Measurements from ENCODE around the gene KLHDC8B. TPM values are rescaled to one million over a fixed set of nuclear protein-coding genes. Genes with fewer than 3 reads are reported as not detected.

The KLHDC8B gene
- total RNA-seq, 2 donors from 2014 or later = 41.1 to 77.4 TPM

DNA sequence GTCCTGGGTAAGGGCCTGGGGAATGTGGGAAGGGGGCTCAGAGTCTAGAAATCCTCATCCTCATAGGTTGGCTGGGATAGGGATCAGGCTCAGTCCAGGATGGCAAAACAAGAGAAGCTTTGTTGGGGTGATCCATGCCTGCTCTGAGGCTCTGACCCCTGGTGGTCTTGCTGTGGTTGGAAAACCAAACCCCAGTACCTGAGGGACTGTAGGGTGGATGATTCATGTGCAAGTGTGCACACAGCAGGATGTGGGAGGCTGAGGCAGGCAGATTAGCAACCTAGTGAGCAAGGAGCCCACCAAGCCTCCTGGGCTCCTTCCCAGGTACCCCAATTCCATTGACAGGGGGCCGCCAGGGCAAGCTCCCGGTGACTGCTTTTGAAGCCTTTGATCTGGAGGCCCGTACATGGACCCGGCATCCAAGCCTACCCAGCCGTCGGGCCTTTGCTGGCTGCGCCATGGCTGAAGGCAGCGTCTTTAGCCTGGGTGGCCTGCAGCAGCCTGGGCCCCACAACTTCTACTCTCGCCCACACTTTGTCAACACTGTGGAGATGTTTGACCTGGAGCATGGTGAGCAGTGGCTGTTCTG is 3.1 kb downstream of the KLHDC8B start:
- WGBS = 88% methylated on average over 9 of the region's 9 CpGs

DNA sequence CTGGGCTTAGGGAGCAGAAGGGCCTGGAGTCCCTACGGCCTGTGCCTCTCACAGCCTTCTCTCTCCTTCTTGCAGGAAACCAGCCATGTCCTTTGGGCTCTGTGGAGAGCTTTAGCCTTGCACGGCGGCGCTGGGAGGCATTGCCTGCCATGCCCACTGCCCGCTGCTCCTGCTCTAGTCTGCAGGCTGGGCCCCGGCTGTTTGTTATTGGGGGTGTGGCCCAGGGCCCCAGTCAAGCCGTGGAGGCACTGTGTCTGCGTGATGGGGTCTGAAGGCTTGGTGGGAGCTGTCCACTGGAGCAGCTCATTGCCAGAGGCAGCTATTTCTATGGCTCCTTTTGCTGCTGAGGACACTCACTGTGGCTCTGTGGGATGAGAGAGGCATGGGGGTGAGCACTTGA is 4.1 kb downstream of the KLHDC8B start:
- no peak for DNase-seq (ENCODE audit: low spot score)
- no peak overlapping the region for H3K27ac ChIP-seq
- no peak for TF ChIP-seq POLR2A (IDR thresholded peaks at IDR 0.05)
- no peak for TF ChIP-seq POLR2AphosphoS5 (IDR thresholded peaks at IDR 0.05)
- TF ChIP-seq, protein P1, sequence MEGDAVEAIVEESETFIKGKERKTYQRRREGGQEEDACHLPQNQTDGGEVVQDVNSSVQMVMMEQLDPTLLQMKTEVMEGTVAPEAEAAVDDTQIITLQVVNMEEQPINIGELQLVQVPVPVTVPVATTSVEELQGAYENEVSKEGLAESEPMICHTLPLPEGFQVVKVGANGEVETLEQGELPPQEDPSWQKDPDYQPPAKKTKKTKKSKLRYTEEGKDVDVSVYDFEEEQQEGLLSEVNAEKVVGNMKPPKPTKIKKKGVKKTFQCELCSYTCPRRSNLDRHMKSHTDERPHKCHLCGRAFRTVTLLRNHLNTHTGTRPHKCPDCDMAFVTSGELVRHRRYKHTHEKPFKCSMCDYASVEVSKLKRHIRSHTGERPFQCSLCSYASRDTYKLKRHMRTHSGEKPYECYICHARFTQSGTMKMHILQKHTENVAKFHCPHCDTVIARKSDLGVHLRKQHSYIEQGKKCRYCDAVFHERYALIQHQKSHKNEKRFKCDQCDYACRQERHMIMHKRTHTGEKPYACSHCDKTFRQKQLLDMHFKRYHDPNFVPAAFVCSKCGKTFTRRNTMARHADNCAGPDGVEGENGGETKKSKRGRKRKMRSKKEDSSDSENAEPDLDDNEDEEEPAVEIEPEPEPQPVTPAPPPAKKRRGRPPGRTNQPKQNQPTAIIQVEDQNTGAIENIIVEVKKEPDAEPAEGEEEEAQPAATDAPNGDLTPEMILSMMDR (IDR thresholded peaks at IDR 0.05) = no peak
- WGBS = 74% methylated on average over 8 of the region's 8 CpGs
- no peaks in the 10 kb centered on the region for H3K9me3 ChIP-seq
- peaks cover 13% of the 10 kb centered on the region for H3K4me1 ChIP-seq (replicated peaks)
- no peaks in the 10 kb centered on the region for H3K36me3 ChIP-seq
- intact Hi-C loops (cut with DNase I) = no loop called here
- no peaks in the 10 kb centered on the region for H3K27me3 ChIP-seq (replicated peaks; ENCODE audit: insufficient read depth)
- H3K4me3 ChIP-seq = no peak overlapping the region

More for the DNA sequence above, 3.1 kb downstream of the KLHDC8B start:
- TF ChIP-seq, protein P1 (IDR thresholded peaks at IDR 0.05) = no peak
- TF ChIP-seq POLR2AphosphoS5 (IDR thresholded peaks at IDR 0.05) = no peak
- no peak for TF ChIP-seq POLR2A (IDR thresholded peaks at IDR 0.05)
- Histone ChIP-seq H3K4me1 (replicated peaks) (peaks cover 13% of the 10 kb centered on the region), H3K27me3 (replicated peaks; ENCODE audit: insufficient read depth) (no peaks in the 10 kb centered on the region), H3K27ac (no peak overlapping the region), H3K36me3 (no peaks in the 10 kb centered on the region), H3K9me3 (no peaks in the 10 kb centered on the region), H3K4me3 (no peak overlapping the region)
- intact Hi-C loops (cut with DNase I) = loop anchor here (5.0 kb wide), 2 partner anchors 103 to 273 kb away; partner anchors contain the start of gene C3orf62
- no peak for DNase-seq (ENCODE audit: low spot score)

DNA sequence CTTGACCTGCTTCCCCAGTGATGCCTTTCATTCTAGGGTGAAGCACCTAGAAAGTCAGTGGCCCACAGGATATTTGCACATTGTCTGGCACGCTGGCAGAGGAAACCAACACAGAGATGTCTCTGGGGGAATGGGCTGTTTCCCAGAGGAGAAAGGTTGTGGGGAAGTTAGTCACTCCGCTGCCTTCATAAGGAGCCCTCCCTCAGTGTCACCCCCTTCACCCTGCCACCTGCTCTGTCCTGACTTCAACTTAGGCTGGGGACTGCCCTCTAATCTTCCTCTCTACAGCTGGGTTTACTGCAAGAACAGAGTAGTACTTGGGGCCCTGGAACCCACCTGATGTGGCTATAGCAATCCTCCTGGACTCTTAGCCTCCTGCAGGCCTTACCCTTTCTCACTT is 5.7 kb downstream of the KLHDC8B start:
- Histone ChIP-seq H3K9me3 (no peaks in the 10 kb centered on the region), H3K27me3 (replicated peaks; ENCODE audit: insufficient read depth) (no peaks in the 10 kb centered on the region), H3K36me3 (no peaks in the 10 kb centered on the region), H3K4me1 (replicated peaks) (peaks cover 8% of the 10 kb centered on the region), H3K4me3 (no peak overlapping the region), H3K27ac (no peak overlapping the region)
- intact Hi-C loops (cut with DNase I) = no loop called here
- TF ChIP-seq, protein P1 (IDR thresholded peaks at IDR 0.05) = no peak
- TF ChIP-seq POLR2A (IDR thresholded peaks at IDR 0.05) (no peak), POLR2AphosphoS5 (IDR thresholded peaks at IDR 0.05) (no peak)
- 64% methylated on average over 2 of the region's 2 CpGs for WGBS
- no peak for DNase-seq (ENCODE audit: low spot score)

DNA sequence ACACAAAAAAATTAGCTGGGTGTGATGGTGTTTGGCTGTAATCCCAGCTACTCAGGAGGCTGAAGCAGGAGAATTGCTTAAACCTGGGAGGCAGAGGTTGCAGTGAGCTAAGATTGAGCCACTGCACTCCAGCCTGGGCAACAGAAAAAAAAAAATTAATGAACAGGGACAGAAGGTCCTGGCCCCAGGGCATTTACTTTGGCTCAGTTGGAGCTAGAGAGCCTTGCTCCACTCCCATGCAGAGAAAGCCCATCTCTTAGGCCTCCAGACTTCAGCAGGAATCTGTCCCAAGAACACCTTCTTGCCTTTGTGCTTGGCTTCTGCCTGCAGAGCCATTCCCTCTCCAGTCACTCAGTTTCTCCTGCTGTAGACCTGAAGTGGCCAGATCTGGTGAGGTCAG is 8.7 kb downstream of the KLHDC8B start:
- no peak for TF ChIP-seq POLR2A (IDR thresholded peaks at IDR 0.05)
- no peak for TF ChIP-seq POLR2AphosphoS5 (IDR thresholded peaks at IDR 0.05)
- TF ChIP-seq, protein P1 (IDR thresholded peaks at IDR 0.05) = no peak
- Histone ChIP-seq H3K27me3 (replicated peaks; ENCODE audit: insufficient read depth) (no peaks in the 10 kb centered on the region), H3K36me3 (no peaks in the 10 kb centered on the region), H3K9me3 (no peaks in the 10 kb centered on the region), H3K4me1 (replicated peaks) (no peaks in the 10 kb centered on the region), H3K4me3 (no peak overlapping the region), H3K27ac (no peak overlapping the region)
- intact Hi-C loops (cut with DNase I) = no loop called here
- DNase-seq (ENCODE audit: low spot score) = no peak

DNA sequence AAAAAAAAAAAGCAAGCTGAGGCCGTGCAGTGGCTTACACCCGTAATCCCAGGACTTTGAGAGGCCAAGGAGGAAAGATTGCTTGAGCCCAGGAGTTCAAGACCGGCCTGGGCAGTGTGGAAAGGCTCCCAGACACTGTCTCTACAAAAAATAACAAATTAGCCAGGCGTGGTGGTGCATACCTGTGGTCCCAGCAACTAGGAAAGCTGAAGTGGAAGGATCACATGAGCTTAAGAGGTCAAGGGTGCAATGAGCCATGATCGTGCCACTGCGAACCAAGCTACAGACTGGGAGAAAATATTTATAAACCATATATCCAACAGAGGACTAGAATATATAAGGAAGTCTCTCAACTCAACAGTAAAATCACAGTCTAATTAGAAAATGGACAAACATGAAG is 10.0 kb downstream of the KLHDC8B start:
- TF ChIP-seq POLR2AphosphoS5 (IDR thresholded peaks at IDR 0.05) = no peak
- no peak for TF ChIP-seq POLR2A (IDR thresholded peaks at IDR 0.05)
- TF ChIP-seq, protein P1 (IDR thresholded peaks at IDR 0.05) = no peak
- no peak overlapping the region for H3K27ac ChIP-seq
- no peak overlapping the region for H3K4me3 ChIP-seq
- H3K27me3 ChIP-seq (replicated peaks; ENCODE audit: insufficient read depth) = no peaks in the 10 kb centered on the region
- no peaks in the 10 kb centered on the region for H3K4me1 ChIP-seq (replicated peaks)
- no peaks in the 10 kb centered on the region for H3K36me3 ChIP-seq
- no peak for DNase-seq (ENCODE audit: low spot score)
- intact Hi-C loops (cut with DNase I) = no loop called here
- WGBS = 86% methylated on average over 6 of the region's 6 CpGs
- no peaks in the 10 kb centered on the region for H3K9me3 ChIP-seq

Data from prostate gland (tissue), 2 donors.